HepG2 (cell line): ENCODE results near the gene IGF2BP3. TPM values are rescaled to one million over a fixed set of nuclear protein-coding genes. Genes with fewer than 3 reads are reported as not detected.

Experiments used
- ATF5 ChIP-seq: sonication (generic); formaldehyde crosslinking; IDR thresholded peaks from 2 replicates; pipeline ENCODE4 v1.4.0; 2020; ENCODE audit warnings: mild to moderate bottlenecking, low read depth, missing genetic modification reagents
- CEBPZ ChIP-seq: IDR thresholded peaks from 2 replicates; pipeline ENCODE4 v1.6.1; 2012; ENCODE audit warnings: low read length, improper control_type of control experiment
- CHD4 ChIP-seq: fragments of 200-600 bp; sonication (generic); IDR thresholded peaks from 2 replicates; pipeline ENCODE4 v1.7.0; 2017; ENCODE audit warnings: mild to moderate bottlenecking, low read length, borderline replicate concordance
- CSRNP2 ChIP-seq: sonication (generic); formaldehyde crosslinking; conservative IDR thresholded peaks from 2 replicates; pipeline ENCODE4 v1.8.0; 2022; ENCODE audit warnings: low read depth, missing genetic modification reagents
- FOXP4 ChIP-seq: sonication (generic); formaldehyde crosslinking; IDR thresholded peaks from 2 replicates; pipeline ENCODE4 v1.4.0; 2020; ENCODE audit warnings: missing genetic modification reagents
- SP5 ChIP-seq: IDR thresholded peaks from 2 replicates; pipeline ENCODE4 v1.6.1; 2016; ENCODE audit warnings: low read depth, borderline replicate concordance
- TCF7 ChIP-seq: sonication (generic); IDR thresholded peaks from 2 replicates; pipeline ENCODE4 v1.6.1; 2016; ENCODE audit warnings: antibody characterized with exemption, low read depth
- THAP8 ChIP-seq: sonication (generic); formaldehyde crosslinking; IDR thresholded peaks from 2 replicates; pipeline ENCODE4 v1.5.1; 2020; ENCODE audit warnings: missing genetic modification reagents, mild to moderate bottlenecking, borderline replicate concordance
- TMF1 ChIP-seq: sonication (generic); formaldehyde crosslinking; IDR thresholded peaks from 2 replicates; pipeline ENCODE4 v1.8.1; 2022; ENCODE audit warnings: low read depth, missing genetic modification reagents
- ZBTB2 ChIP-seq: sonication (generic); formaldehyde crosslinking; IDR thresholded peaks from 2 replicates; pipeline ENCODE4 v1.8.0; 2022; ENCODE audit warnings: low read depth, missing genetic modification reagents
- ZFP41 ChIP-seq: sonication (generic); formaldehyde crosslinking; IDR thresholded peaks from 2 replicates; pipeline ENCODE4 v1.4.0; 2020; ENCODE audit warnings: mild to moderate bottlenecking, missing genetic modification reagents, borderline replicate concordance
- ZNF230 ChIP-seq: sonication (generic); formaldehyde crosslinking; IDR thresholded peaks from 2 replicates; pipeline ENCODE4 v1.4.0; 2020; ENCODE audit warnings: mild to moderate bottlenecking, missing genetic modification reagents
- ZNF547 ChIP-seq: sonication (generic); formaldehyde crosslinking; IDR thresholded peaks from 2 replicates; pipeline ENCODE4 v1.5.1; 2020; ENCODE audit warnings: mild to moderate bottlenecking, missing genetic modification reagents
- ZNF556 ChIP-seq: sonication (generic); formaldehyde crosslinking; IDR thresholded peaks from 2 replicates; pipeline ENCODE4 v1.4.0; 2020; ENCODE audit warnings: mild to moderate bottlenecking, missing genetic modification reagents, borderline replicate concordance
- ZNF576 ChIP-seq: sonication (generic); formaldehyde crosslinking; IDR thresholded peaks from 2 replicates; pipeline ENCODE4 v1.4.0; 2020; ENCODE audit warnings: mild to moderate bottlenecking, missing genetic modification reagents
- ZNF841 ChIP-seq: sonication (generic); formaldehyde crosslinking; IDR thresholded peaks from 2 replicates; pipeline ENCODE4 v1.8.1; 2023; ENCODE audit warnings: missing genetic modification reagents, borderline replicate concordance
- polyA plus RNA-seq, 8 experiments: library from polyadenylated mRNA; depleted of rRNA in 3 of 8; stranded (reverse) in 7 of 8; unstranded in 1 of 8; fragments of >200 nt; fragmentation: Illumina TruSeq in 4 of 8; extraction: Trizol in 4 of 8; gene quantifications; 2 replicates each; pipeline versions ENCODE4 v1.2.1 to v1.2.3, GENCODE V29; 2011 to 2016; ENCODE audit warnings: low read depth in 4 of 8, missing spikeins in 1 of 8, mixed read lengths in 1 of 8; ENCODE audit not compliant: insufficient read depth in 1 of 8
- total RNA-seq, 5 experiments: library from RNA; depleted of rRNA; stranded (reverse); fragments of >200 nt; fragmentation: Illumina TruSeq; extraction: Trizol; gene quantifications; 2 replicates each; pipeline ENCODE4 v1.2.3, GENCODE V29; 2016; ENCODE audit warnings: low read depth in 1 of 5

Gene IGF2BP3
- total and polyA plus RNA-seq, 2 of the 13 experiments (the other 11 are each of a cell fraction or from before 2014, with no cell fraction given) = 37.7 to 39.5 TPM

- peak; percentile 60; the same call in 1 of the 2 replicates for TF ChIP-seq SP5 (CRISPR knock-in tag)
- TF ChIP-seq ZNF576 (CRISPR knock-in tag) = no peak
- peak; percentile 52; the same call in 1 of the 2 replicates for TF ChIP-seq ZNF556
- 0 out of 2 replicates have a peak, but pooled peaks have one; percentile 49 for TF ChIP-seq THAP8 (CRISPR knock-in tag)
- 0 out of 2 replicates have a peak, but pooled peaks have one; percentile 44 for TF ChIP-seq ATF5 (CRISPR knock-in tag)
- TF ChIP-seq ZNF547 (CRISPR knock-in tag) = peak; percentile 87; the same call in 1 of the 2 replicates
- TF ChIP-seq ZBTB2 (CRISPR knock-in tag) = no peak
- TF ChIP-seq CSRNP2 (CRISPR knock-in tag) = no peak
- peak; percentile 83; the same call in 1 of the 2 replicates for TF ChIP-seq ZNF230
- no peak for TF ChIP-seq ZFP41 (CRISPR knock-in tag)
- no peak for TF ChIP-seq CHD4
- TF ChIP-seq CEBPZ = no peak
- TF ChIP-seq TCF7 = no peak
- TF ChIP-seq TMF1 (CRISPR knock-in tag) = no peak; the same call in 1 of the 2 replicates
- TF ChIP-seq ZNF841 (CRISPR knock-in tag) = no peak
- peak; percentile 65 for TF ChIP-seq FOXP4 (CRISPR knock-in tag)
These were observed 171.2 kb downstream of the IGF2BP3 start, which contains the start of gene MALSU1 (continued) for GRCh38 chr7:23298885-23299769.
